ENCODE data around the gene COL18A1. TPM values are rescaled to one million over a fixed set of nuclear protein-coding genes. Genes with fewer than 3 reads are reported as not detected.

Gene COL18A1
- polyA plus RNA-seq, 4 donors, result 57.4 to 211 (median 114) TPM

DNA sequence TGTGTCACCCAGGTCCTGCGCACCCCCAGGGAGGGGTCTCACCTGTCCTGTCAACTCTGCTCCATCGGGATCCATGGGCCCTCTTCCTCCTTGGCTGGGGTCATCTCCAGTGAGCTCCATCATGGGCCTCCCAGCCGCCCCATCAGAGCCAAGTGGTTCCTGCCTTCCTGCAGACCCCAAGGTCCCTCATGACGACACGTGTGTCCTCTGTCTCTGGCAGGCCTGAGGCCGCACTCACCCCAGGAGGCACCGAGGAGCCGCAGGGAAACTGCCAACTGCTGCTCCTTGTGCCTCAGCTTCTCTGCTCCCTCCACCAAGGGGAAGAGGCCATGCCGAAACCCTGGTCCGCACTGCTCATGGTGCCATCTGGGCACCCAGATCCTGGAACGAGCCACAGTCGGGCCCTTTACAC, 46.8 kb downstream of the COL18A1 start:
- DNase-seq (ENCODE audit: low read depth in 4 of 4, low spot score in 3 of 4), result no peak

DNA sequence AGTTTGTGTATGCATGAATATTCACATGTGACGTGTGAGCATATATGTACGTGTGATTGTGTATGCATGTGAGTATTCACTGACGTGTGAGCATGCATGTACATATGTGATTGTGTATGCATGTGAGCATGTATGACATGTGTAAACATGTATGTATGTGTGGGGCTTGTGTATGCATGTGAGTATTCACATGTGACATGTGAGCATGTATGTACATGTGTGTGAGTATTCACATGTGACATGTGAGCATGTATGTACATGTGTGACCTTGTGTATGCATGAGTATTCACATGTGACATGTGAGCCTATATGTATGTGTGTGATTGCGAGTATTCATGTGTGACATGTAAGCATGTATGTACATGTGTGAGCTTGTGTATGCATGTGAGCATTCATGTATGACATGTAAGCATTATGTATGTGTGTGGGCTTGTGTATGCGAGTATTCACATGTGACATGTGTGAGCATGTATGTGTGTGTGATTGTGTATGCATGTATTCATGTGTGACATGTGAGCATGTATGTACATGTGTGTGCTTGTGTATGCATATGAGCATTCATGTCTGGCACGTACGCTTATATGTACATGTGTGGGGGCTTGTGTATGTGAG, 47.8 kb downstream of the COL18A1 start:
- DNase-seq (ENCODE audit: low read depth in 4 of 4, low spot score in 3 of 4), result no peak

DNA sequence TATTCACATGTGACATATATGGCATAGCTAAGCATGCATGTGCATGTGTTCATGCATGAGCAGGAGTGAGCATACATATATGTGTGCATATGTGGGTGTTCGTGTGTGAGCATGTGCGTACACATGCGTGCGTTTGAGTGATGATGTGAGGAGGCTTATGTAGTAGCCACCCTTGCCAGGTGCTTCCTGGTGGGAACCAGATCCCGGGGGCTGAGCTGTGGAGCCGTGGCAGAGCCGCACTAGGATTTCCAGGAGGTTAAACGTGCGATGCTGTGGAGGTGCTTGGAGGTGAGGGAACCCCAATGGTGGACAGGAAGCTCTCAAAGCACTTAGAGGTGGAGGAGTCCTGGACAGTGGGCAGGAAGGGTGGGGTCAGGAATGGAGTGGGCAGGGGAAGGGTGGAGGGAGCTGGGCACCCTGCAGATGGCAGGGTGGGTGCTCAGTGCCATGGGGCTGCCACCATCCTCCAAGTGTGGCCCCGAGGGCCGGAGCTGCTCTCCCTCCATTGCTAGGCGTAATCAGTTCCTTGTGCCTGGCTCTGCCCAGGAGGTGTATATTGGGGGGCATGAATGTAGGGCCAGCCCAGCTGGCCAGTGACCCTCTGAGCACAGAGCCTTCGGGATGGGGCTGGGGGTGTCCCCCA, 48.5 kb downstream of the COL18A1 start:
- no peak for DNase-seq (ENCODE audit: low read depth in 4 of 4, low spot score in 3 of 4)

DNA sequence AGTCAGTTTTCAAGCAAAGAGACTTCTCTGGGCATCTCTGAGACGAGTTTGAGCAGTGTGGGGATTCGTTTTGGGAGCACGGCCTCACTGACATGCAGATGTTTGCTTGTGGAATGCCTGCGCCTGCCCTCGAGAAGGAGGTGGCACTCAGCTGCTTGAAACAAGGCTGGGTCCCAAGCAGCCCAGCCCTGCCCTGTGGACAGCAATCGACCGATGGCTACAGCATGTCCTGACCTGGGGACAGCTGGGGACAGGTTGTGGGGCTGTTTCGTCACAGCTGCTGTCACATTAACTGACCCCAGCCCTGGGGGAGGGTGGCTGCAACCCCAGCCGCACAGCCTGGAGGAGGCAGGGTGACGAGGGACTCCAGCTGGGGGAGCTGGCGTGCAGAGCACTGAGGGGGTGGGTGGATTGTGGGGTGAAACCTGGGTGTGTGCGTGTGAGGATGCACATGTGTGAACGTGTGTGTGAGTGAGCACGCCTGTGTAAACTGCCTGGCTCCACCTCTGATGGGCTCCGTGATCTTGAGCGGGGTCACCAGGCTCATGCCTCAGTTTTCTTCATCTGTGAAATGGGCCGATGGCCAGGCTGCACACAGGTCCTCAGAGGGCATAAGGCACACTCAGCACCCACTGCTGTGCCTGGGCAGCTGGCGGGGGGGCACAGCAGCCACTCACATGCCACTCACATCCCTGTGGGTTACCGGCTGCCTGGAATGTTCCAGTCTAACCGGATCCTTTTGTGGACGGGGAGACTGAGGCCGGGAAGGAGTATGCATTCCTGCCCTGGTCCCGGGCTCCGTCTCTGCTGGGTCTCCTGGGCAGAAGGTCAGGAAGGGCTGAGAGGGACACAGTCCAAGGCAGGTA, 49.3 kb downstream of the COL18A1 start:
- DNase-seq (ENCODE audit: low read depth in 4 of 4, low spot score in 3 of 4), result no peak

DNA sequence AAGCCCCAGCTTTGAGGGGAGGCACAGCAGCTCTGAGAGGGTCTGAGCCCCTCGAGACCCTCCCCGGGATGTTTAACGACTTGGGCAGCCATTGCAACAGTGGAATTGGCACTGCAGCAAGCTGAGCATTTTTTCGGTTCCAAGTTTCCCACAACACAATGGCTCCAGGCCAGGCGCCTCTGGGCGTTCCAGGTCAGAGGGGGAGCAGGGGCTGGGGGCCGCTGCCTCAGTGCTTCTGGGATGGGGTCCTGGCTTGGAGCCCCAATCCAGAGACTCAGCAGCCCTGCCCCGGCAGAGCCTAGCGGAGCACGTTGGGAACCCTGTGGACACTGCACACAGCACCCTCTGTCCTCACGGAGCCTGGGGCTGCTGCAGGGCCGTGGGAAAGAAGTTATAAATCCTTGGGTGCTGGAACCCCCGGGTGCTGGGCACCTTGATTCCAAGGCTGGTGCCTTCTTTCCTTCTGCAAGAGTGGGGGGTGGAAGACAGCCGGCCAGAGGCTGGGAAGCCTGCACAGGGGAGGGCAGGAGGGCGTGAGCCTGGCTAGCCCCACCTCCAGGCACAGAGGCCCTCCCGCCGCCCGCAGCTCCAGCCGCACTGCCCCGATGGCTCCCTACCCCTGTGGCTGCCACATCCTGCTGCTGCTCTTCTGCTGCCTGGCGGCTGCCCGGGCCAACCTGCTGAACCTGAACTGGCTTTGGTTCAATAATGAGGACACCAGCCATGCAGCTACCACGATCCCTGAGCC, 50.1 kb downstream of the COL18A1 start:
- DNase-seq (ENCODE audit: low read depth in 4 of 4, low spot score in 3 of 4), result no peak

DNA sequence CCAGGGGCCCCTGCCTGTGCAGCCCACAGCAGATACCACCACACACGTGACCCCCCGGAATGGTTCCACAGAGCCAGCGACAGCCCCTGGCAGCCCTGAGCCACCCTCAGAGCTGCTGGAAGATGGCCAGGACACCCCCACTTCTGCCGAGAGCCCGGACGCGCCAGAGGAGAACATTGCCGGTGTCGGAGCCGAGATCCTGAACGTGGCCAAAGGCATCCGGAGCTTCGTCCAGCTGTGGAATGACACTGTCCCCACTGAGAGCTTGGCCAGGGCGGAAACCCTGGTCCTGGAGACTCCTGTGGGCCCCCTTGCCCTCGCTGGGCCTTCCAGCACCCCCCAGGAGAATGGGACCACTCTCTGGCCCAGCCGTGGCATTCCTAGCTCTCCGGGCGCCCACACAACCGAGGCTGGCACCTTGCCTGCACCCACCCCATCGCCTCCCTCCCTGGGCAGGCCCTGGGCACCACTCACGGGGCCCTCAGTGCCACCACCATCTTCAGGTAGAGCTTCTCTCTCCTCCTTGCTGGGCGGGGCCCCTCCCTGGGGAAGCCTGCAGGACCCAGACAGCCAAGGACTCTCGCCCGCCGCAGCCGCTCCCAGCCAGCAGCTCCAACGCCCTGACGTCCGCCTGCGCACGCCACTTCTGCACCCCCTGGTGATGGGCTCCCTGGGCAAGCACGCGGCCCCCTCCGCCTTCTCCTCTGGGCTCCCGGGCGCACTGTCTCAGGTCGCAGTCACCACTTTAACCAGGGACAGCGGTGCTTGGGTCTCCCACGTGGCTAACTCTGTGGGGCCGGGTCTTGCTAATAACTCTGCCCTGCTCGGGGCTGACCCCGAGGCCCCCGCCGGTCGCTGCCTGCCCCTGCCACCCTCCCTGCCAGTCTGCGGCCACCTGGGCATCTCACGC, 51.0 kb downstream of the COL18A1 start:
- no peak for DNase-seq (ENCODE audit: low read depth in 4 of 4, low spot score in 3 of 4)

DNA sequence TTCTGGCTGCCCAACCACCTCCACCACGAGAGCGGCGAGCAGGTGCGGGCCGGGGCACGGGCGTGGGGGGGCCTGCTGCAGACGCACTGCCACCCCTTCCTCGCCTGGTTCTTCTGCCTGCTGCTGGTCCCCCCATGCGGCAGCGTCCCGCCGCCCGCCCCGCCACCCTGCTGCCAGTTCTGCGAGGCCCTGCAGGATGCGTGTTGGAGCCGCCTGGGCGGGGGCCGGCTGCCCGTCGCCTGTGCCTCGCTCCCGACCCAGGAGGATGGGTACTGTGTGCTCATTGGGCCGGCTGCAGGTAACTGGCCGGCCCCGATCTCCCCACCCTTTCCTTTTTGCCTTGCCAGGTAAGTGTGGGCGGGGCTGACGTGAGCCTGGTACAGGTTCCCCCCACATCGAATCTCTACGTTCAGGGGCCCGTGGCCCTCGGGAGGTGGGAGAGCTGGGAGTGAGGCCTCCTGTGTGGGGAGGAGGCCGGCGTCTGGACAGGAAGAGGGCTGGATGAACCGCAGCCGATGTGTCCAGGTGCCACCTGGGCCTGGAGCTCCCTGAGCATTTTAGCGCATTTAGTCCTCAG, 51.7 kb downstream of the COL18A1 start:
- no peak for DNase-seq (ENCODE audit: low read depth in 4 of 4, low spot score in 3 of 4)

DNA sequence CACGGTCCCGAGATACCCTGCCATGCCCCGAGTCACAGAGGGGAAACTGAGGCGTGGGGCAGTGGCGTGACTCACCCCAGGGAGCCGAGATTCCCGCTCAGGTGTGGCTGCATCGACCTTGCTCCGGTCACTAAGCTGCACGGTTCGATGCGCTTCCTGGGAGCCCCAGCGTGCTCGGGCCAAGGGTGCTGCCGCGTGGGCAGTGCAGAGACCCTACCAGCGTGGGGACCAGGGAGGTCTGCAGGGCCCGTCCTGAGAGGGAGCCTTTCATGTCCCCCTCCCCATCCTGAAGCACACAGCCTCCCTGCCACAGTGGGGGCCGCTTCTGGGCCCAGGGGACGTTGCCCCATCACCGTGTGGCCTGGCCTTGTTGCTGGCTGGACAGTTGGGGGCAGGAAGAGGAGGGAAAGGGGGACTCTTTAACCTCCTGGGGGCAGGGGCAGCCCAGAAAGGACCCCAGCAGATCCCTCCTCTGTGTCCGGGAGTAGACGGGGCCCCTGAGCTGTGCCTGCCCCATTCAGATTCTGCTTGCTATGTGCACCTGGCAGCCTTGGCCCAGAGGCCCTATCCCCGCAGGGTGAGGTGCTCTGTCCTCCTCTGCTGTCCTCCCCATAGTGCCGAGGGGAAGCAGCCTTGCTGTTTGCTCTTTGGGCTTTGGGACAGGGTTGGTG, 52.3 kb downstream of the COL18A1 start:
- DNase-seq (ENCODE audit: low read depth in 4 of 4, low spot score in 3 of 4), result no peak

DNA sequence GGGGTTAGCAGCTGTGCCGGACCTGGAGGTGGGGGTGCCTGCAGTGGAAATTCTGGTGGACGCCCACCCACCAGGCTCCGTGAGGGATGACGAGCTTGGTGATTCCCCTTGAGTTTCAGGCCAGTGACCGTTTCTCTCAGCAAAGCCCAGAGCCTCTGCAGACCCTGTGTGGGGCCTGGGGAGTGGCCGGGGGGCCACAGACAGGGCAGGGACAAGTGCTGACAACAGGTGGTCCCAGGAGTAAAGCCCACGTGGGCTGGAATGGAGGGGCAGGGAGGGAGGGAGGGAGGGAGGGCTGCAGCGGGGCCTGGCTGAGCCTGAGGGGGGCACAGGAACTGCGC, 52.8 kb downstream of the COL18A1 start:
- no peak for DNase-seq (ENCODE audit: low read depth in 4 of 4, low spot score in 3 of 4)

DNA sequence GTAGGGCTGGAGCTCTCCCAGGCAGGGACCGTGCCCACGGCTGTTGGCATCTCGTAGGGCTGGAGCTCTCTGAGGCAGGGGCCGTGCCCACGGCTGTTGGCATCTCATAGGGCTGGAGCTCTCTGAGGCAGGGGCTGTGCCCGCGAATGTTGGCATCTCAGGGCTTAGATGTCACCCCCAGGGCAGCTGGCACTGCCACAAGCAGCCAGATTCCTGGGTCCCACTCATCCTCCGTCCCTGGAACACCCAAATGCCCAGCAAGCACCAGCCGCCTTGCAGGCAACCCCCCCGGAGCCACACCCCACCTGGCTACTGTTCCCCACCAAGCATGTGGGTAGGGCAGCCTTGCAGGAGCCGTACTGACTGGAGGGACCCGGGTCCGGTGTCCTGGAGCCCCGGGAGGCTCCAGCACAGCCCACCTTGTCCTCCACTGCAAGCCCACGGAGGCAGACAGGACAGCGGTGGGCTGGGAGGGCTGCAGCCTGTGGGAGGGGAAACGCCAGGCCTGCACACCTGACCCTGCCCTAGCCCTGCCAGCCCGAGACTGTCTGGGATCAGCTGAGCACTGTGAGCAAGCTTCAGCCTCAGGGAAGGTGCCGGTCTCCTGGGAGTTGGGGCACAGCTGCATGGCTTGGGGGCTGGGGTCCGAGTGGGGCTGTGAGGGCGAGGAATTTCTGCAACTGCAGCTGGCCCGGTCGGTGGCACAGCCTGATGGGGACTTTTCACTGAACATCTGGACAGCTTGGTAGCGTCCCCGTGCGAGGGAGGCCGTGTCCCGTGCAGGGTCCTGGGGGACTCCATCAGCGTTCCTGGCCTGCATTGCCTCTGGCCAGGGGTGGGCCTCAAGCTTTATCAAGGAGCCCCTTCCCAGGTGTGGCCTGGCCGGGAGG, 53.6 kb downstream of the COL18A1 start:
- no peak for DNase-seq (ENCODE audit: low read depth in 4 of 4, low spot score in 3 of 4)

DNA sequence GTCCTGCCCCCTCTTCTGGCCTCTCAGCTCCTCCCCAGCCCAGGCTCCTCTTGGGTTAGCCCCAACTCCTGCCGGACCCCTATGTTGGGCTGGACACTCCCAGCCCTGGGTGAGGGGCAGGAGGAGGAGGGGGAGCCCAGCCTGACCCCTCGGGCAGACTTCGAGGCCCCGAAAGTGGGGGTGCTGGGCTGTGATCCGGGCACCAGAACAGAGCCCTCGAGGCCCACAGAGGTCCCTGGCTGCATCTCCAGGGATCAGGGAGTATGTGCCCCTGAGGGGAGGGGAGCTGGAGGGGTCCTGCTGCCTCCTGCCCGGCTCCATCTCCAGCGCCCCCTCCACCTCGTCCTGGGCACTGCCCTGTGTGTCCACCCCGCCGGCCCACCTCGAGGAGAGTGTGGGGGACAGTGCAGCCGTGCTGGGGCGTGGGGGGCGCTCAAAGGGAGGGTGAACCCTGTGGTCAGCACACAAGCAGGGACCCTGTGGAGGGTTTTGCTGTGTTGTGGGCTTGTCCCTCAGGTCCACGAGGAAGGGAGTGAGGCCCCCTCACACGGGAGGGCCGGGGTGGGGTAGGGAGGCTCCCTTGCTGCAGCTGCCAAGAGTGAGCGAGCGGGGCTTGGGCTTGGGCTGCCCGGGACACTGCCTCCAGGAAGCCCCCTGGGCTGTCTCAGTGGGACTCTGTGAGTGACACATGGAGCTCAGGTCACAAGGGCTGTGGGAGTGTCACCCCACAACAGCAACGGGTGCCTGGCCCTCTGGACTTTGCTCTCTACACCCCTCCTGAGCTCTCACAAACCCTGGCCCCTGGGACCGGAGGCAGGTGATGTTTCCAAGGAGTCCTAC, 54.4 kb downstream of the COL18A1 start:
- DNase-seq (ENCODE audit: low read depth in 4 of 4, low spot score in 3 of 4), result no peak

DNA sequence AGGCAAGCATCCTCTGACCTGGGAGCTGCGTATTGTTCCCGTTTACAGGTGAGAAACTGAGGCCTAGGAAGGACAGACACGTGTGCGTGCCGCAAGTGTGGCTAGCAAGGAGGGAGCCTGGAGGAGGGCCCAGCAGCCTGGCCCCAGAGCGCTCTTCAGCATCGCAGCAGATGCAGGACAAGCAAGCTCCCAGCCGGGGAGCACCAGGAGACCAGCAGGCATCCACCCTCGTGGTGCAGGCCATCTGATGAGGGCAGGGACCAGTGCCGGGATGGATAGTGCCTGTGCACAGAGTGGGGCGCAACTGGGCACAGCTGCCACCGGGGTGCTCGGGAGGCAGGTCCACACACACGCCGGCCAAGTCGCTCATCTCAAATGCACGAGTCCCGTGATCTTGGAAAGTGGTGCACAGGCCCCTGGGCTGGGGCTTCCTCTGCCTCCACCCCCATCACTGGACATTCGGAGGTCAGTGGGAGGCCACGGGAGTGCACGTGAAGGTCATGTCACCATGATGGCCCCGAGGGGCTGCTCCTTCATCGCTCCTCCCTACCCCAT, 55.1 kb downstream of the COL18A1 start:
- no peak for DNase-seq (ENCODE audit: low read depth in 4 of 4, low spot score in 3 of 4)

DNA sequence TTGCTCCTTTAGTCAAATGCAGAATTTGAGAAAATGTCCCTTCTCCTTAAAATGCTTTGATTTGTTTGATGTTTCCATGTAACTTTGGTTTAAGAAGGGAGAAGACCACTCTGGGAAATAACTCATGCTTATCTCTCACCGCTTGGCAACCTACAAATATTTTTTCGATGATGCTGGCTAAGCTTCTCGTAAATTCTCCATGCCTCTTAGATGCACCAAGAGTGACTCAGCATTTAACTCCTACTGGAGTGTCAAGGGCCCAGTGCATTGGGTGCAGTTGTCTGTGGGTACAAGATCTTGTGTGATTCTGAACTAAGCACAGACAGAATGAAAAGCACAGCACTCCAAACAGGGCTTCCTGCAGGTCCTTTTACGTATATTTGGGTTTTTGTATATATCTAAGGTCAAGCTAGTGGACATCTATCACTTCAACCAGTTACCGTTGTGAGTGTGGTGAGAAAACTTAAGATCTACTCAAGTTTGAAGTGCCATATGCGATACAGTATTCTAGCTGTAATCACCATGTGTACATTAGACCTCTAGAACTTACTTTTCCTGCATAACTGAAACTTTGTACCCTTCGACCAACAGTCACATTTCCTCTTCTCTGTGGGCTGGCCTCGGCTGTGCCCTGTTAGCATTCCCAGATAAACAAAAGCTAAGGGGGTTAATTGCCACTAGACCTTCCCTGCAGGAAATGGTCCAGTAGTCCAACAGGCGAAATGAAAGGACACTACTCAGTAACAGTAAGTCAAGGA, 55.8 kb downstream of the COL18A1 start:
- DNase-seq (ENCODE audit: low read depth in 4 of 4, low spot score in 3 of 4), result no peak

DNA sequence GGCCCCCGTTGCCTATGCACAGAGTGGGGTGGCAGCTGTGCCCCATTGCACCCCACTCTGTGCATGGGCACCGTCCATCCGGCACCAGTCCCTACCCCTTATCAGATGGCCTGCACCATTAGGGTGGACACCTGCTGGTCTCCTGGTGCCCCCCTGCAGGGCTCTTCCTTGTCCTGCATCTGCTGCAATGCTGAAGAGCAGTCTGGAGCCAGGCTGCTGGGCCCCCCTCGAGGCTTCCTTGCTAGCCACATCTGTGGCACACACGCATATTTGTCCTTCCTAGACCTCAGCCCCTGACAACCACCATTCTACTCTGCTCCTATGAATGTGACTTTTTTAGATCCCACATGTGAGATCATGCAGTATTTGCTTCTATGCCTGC, 56.4 kb downstream of the COL18A1 start:
- DNase-seq (ENCODE audit: low read depth in 4 of 4, low spot score in 3 of 4), result no peak

DNA sequence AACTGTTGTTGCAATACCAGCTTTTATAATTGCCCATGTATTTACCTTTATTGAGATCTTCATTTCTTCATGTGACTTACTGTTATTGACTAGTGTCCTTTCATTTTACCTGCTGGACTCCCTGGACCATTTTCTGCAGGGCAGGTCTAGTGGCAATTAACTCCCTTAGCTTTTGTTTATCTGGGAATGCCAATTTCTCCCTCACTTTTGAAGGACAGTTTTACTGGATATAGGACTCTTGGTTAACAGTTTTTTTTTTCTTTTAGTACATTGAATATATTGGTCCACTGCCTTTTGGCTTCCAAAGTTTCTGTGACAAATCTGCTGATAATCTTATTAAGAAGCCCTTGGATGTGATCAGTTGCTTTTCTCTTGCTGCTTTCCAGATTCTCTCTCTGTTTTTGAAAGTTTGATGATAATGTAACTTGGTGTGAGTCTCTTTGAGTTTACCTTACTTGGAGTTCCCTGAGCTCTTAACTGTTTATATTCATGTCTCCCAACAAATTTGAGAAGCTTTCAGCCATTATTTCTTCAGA, 56.9 kb downstream of the COL18A1 start:
- no peak for DNase-seq (ENCODE audit: low read depth in 4 of 4, low spot score in 3 of 4)

DNA sequence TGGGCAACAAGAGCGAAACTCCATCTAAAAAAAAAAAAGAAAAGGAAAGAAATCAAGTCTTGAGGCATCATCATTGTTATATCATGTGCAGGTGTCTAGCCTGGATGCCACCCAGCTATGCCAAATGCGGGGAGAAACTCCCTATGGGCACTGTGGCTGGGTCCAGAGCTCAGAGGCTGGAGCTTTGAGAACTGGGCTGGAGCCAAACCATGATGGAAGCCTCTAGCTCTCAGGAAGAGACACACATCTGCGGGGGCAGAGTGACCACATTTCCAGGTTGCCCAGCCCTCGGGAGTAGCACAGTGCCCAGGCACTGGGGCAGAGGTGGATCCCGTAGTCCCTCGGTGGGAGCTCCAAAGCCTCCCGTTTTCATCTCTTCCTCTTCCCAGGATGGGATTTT, 58.9 kb downstream of the COL18A1 start:
- no peak for DNase-seq (ENCODE audit: low read depth in 4 of 4, low spot score in 3 of 4)
